Thyroid gland (tissue), 4 donors: Measurements from ENCODE around the gene ARL4C. TPM values are rescaled to one million over a fixed set of nuclear protein-coding genes. Genes with fewer than 3 reads are reported as not detected.

Experiments
- DNase-seq, 2 donors: peaks; one replicate each; pipeline ENCODE4 v3.0.0-alpha.2; 2019
- H3K27ac ChIP-seq, 3 donors: fragments of 200-600 bp; sonication (generic); 1 replicate in 2 of 3; 2 replicates in 1 of 3; pipeline ENCODE4 v1.5.1; 2016 to 2019; ENCODE audit warnings: mild to moderate bottlenecking in 1 of 3, moderate library complexity in 1 of 3
- H3K27me3 ChIP-seq: fragments of 200-600 bp; sonication (generic); one replicate; pipeline ENCODE4 v1.5.1; 2019
- H3K36me3 ChIP-seq, 2 donors: fragments of 200-600 bp; sonication (generic); one replicate each; pipeline ENCODE4 v1.5.1; 2016 to 2019
- H3K4me1 ChIP-seq, 2 donors: fragments of 200-600 bp; sonication (generic); one replicate each; pipeline ENCODE4 v1.5.1; 2017 to 2019
- H3K4me3 ChIP-seq, 3 donors: fragments of 200-600 bp; sonication (generic); replicated peaks in 1 of 3; 1 replicate in 2 of 3; 2 replicates in 1 of 3; pipeline ENCODE4 v1.5.1; 2016; ENCODE audit warnings: mild to moderate bottlenecking in 1 of 3
- H3K9me3 ChIP-seq: fragments of 200-600 bp; sonication (generic); one replicate; pipeline ENCODE4 v1.5.1; 2017
- CTCF ChIP-seq, 6 experiments: fragments of 200-600 bp in 3 of 6; fragments of 450-650 bp in 3 of 6; sonication (generic) in 3 of 6; IDR thresholded peaks; one replicate each; pipeline ENCODE4 v1.5.1; 2016 to 2019; ENCODE audit warnings: antibody characterized with exemption in 6 of 6, mild to moderate bottlenecking in 2 of 6, inconsistent platforms in 1 of 6, moderate library complexity in 1 of 6
- POLR2A ChIP-seq, 2 donors: fragments of 450-650 bp; IDR thresholded peaks; one replicate each; pipeline ENCODE4 v1.6.1; 2017; ENCODE audit warnings: antibody characterized with exemption in 2 of 2, mild to moderate bottlenecking in 2 of 2, moderate library complexity in 1 of 2
- WGBS, 2 donors: methylation state at CpG; one replicate each; pipeline ENCODE4 v1.1.5; 2017; 5-methylcytosine and 5-hydroxymethylcytosine counted together
- intact Hi-C: fragments of 100-400 bp; cut with DNase I; formaldehyde crosslinking; loops from one replicate; pipeline ENCODE4 v1.15.1; 2023
- total RNA-seq, 4 donors: library from RNA; depleted of rRNA; stranded (reverse); fragments of >200 nt; gene quantifications; one replicate each; pipeline ENCODE4 v1.2.3, GENCODE V29; 2016

The ARL4C gene
- total RNA-seq, 4 donors from 2014 or later: 1.5 to 6.3 (median 3.8) TPM

- Histone ChIP-seq H3K27me3 (no peaks in the 10 kb centered on the region), H3K36me3 (no peaks in the 10 kb centered on the region), H3K9me3 (no peaks in the 10 kb centered on the region), H3K4me3 (no peak overlapping the region), H3K4me1 (peaks cover 0 to 7% of the 10 kb centered on the region in 2 donors), H3K27ac (no peak overlapping the region)
- WGBS, 2 donors: 88 to 89% methylated on average over 4 to 5 of the region's 5 CpGs
- TF ChIP-seq POLR2A (IDR thresholded peaks at IDR 0.05) (no peak), CTCF (IDR thresholded peaks at IDR 0.05) (no peak)
- DNase-seq: no peak
- intact Hi-C loops: no loop called here
These were observed 48.9 kb downstream of the ARL4C start for GRCh38 chr2:234447963-234448362.

GRCh38 chr2:234447189-234447588, 49.7 kb downstream of the ARL4C start:
- DNase-seq: no peak
- Histone ChIP-seq H3K4me1 (peaks cover 0 to 5% of the 10 kb centered on the region in 2 donors), H3K27me3 (no peaks in the 10 kb centered on the region), H3K4me3 (no peak overlapping the region), H3K9me3 (no peaks in the 10 kb centered on the region), H3K27ac (no peak overlapping the region), H3K36me3 (no peaks in the 10 kb centered on the region)
- WGBS, 2 donors: 93 to 96% methylated on average over 6 of the region's 6 CpGs
- intact Hi-C loops: no loop called here
- TF ChIP-seq POLR2A (IDR thresholded peaks at IDR 0.05): no peak
- no peak for TF ChIP-seq CTCF (IDR thresholded peaks at IDR 0.05)

- TF ChIP-seq POLR2A (IDR thresholded peaks at IDR 0.05) (no peak), CTCF (IDR thresholded peaks at IDR 0.05) (no peak)
- Histone ChIP-seq H3K4me1 (peaks cover 0 to 5% of the 10 kb centered on the region in 2 donors), H3K27ac (no peak overlapping the region), H3K36me3 (no peaks in the 10 kb centered on the region), H3K27me3 (no peaks in the 10 kb centered on the region), H3K9me3 (no peaks in the 10 kb centered on the region), H3K4me3 (no peak overlapping the region)
- DNase-seq: peak; percentile 30 to 41
- intact Hi-C loops: no loop called here
- WGBS, 2 donors: 74 to 81% methylated on average over 18 of the region's 18 CpGs
These were observed 50.3 kb downstream of the ARL4C start for GRCh38 chr2:234446404-234447076.

GRCh38 chr2:234444893-234445292, 52.0 kb downstream of the ARL4C start:
- peak in 1 of 2 donors; percentile 15 for DNase-seq
- 44 to 50% methylated on average over 10 of the region's 10 CpGs for WGBS, 2 donors
- TF ChIP-seq POLR2A (IDR thresholded peaks at IDR 0.05) (no peak), CTCF (IDR thresholded peaks at IDR 0.05) (no peak)
- Histone ChIP-seq H3K4me1 (peaks cover 0 to 5% of the 10 kb centered on the region in 2 donors), H3K27me3 (no peaks in the 10 kb centered on the region), H3K27ac (no peak overlapping the region), H3K9me3 (no peaks in the 10 kb centered on the region), H3K4me3 (no peak overlapping the region), H3K36me3 (no peaks in the 10 kb centered on the region)
- intact Hi-C loops: no loop called here

GRCh38 chr2:234444242-234444730, 52.6 kb downstream of the ARL4C start:
- WGBS, 2 donors: 54 to 55% methylated on average over 4 of the region's 4 CpGs
- intact Hi-C loops: no loop called here

More at GRCh38 chr2:234444242-234444730, 52.6 kb downstream of the ARL4C start:
- H3K27me3 ChIP-seq: no peaks in the 10 kb centered on the region
- H3K4me1 ChIP-seq: peaks cover 0 to 5% of the 10 kb centered on the region in 2 donors
- TF ChIP-seq POLR2A (IDR thresholded peaks at IDR 0.05): no peak
- no peak for TF ChIP-seq CTCF (IDR thresholded peaks at IDR 0.05)
- H3K27ac ChIP-seq: no peak overlapping the region
- H3K9me3 ChIP-seq: no peaks in the 10 kb centered on the region
- no peaks in the 10 kb centered on the region for H3K36me3 ChIP-seq
- no peak for DNase-seq
- H3K4me3 ChIP-seq: no peak overlapping the region
